Stomach (tissue), 9 donors: Measurements from ENCODE around the gene CCDC78. TPM values are rescaled to one million over a fixed set of nuclear protein-coding genes. Genes with fewer than 3 reads are reported as not detected.
A peak's percentile ranks its signal among the peaks of the same experiment; 100 is the strongest.

Experiments
- DNase-seq, 2 donors: peaks; one replicate each; pipeline versions ENCODE4 v3.0.0 to v3.0.0-alpha.2; 2013 to 2019
- H3K27ac ChIP-seq, 5 donors: fragments of 200-600 bp in 4 of 5; sonication (generic) in 4 of 5; one replicate each; pipeline ENCODE4 v1.5.1; 2013 to 2019; ENCODE audit warnings: mild to moderate bottlenecking in 1 of 5, moderate library complexity in 1 of 5
- H3K27me3 ChIP-seq, 3 donors: fragments of 200-600 bp; sonication (generic); one replicate each; pipeline ENCODE4 v1.5.1; 2017 to 2019; ENCODE audit warnings: mixed run types in 1 of 3
- H3K36me3 ChIP-seq, 4 donors: fragments of 200-600 bp; sonication (generic); 1 replicate in 3 of 4; 2 replicates in 1 of 4; pipeline ENCODE4 v1.5.1; 2016 to 2019
- H3K4me1 ChIP-seq, 4 donors: fragments of 200-600 bp; sonication (generic); one replicate each; pipeline ENCODE4 v1.5.1; 2016 to 2019
- H3K4me3 ChIP-seq, 4 donors: fragments of 200-600 bp; sonication (generic) in 3 of 4; one replicate each; pipeline ENCODE4 v1.5.1; 2016 to 2019; ENCODE audit warnings: mild to moderate bottlenecking in 1 of 4
- H3K9me3 ChIP-seq, 4 donors: fragments of 200-600 bp; sonication (generic); one replicate each; pipeline ENCODE4 v1.5.1; 2016 to 2019
- EP300 ChIP-seq: sonication (generic); formaldehyde crosslinking; IDR thresholded peaks from one replicate; pipeline ENCODE4 v1.6.1; 2017; ENCODE audit warnings: antibody characterized with exemption
- POLR2A ChIP-seq, 4 donors: fragments of 450-650 bp; IDR thresholded peaks; one replicate each; pipeline ENCODE4 v1.6.1; 2016; ENCODE audit warnings: antibody characterized with exemption in 4 of 4, control low read depth in 2 of 4, mild to moderate bottlenecking in 1 of 4, moderate library complexity in 1 of 4
- POLR2AphosphoS5 ChIP-seq, 3 donors: sonication (generic); formaldehyde crosslinking; IDR thresholded peaks; one replicate each; pipeline ENCODE4 v1.6.1; 2016; ENCODE audit warnings: antibody characterized with exemption in 3 of 3
- WGBS, 5 donors: extraction: QIAGEN DNeasy Blood & Tissue Kit in 3 of 5; methylation state at CpG; one replicate each; pipeline versions ENCODE4 v1.1.5 to v1.1.7; 2013 to 2018; 5-methylcytosine and 5-hydroxymethylcytosine counted together
- intact Hi-C: fragments of 100-400 bp; cut with DNase I; formaldehyde crosslinking; loops from one replicate; pipeline ENCODE4 v1.15.1; 2023; ENCODE audit warnings: low total_unique reads
- polyA plus RNA-seq, 3 donors: library from polyadenylated mRNA; stranded (reverse); fragments of 200-250 nt; gene quantifications; one replicate each; pipeline ENCODE4 v1.2.3, GENCODE V29; 2013
- total RNA-seq, 5 donors: library from RNA; depleted of rRNA; stranded (reverse); fragments of >200 nt; gene quantifications; one replicate each; pipeline versions ENCODE4 v1.1.0 to v1.2.3, GENCODE V29; 2014 to 2016
- TF ChIP-seq, protein P1 (sequence below), 7 experiments: fragments of 450-650 bp in 4 of 7; fragments of 200-600 bp in 3 of 7; sonication (generic) in 3 of 7; IDR thresholded peaks; one replicate each; pipeline ENCODE4 v1.5.1; 2016 to 2019; ENCODE audit warnings: antibody characterized with exemption in 7 of 7, control low read depth in 2 of 7, mild to moderate bottlenecking in 1 of 7
- donor health status: healthy with polysubstance abuse.
- donor health status: Bipolar disorder and iron deficiency.
- donor health status: healthy.

CCDC78 gene
- total and polyA plus RNA-seq, 8 donors: 1.3 to 14.3 (median 1.5) TPM; not detected in 4

DNA sequence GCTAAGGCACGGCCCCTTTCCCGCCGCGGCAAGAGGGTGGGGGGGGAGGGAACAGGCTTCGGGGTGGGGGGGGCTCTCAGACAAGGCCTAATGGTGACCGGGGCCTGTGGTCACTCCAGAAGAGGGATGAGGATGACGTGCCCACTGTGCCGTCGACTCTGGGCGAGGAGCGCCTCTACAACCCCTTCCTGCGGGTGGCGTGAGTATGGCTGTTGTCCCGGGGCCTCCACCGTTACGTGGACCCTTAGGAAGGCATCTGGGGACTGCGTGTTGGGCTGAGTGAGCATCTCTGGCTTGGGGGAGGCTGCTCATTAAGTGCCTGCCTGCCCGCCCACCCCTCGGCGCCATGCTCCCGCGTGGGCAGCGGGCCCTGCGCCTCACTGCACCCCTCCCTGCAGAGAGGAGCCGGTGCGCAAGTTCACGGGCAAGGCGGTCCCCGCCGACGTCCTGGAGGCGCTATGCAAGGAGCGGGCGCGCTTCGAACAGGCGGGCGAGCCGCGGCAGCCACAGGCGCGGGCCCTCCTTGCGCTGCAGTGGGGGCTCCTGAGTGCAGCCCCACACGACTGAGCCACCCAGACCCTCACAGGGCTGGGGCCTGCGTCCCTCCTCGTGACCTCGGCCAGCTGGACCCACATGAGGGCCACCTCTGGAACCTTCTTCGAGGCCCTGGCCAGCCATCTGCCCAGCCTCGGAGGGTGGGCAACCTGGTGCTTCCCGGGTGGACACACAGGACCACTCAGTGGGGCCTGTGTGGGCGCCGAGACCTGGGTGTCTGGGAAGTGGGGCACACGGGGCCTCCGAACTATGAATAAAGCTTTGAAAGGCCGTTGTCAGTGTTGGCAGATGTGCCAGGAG lies 2.9 kb upstream of the CCDC78 start:
- TF ChIP-seq EP300: no peak
- TF ChIP-seq POLR2AphosphoS5 (IDR thresholded peaks at IDR 0.05): no peak
- TF ChIP-seq, protein P1, sequence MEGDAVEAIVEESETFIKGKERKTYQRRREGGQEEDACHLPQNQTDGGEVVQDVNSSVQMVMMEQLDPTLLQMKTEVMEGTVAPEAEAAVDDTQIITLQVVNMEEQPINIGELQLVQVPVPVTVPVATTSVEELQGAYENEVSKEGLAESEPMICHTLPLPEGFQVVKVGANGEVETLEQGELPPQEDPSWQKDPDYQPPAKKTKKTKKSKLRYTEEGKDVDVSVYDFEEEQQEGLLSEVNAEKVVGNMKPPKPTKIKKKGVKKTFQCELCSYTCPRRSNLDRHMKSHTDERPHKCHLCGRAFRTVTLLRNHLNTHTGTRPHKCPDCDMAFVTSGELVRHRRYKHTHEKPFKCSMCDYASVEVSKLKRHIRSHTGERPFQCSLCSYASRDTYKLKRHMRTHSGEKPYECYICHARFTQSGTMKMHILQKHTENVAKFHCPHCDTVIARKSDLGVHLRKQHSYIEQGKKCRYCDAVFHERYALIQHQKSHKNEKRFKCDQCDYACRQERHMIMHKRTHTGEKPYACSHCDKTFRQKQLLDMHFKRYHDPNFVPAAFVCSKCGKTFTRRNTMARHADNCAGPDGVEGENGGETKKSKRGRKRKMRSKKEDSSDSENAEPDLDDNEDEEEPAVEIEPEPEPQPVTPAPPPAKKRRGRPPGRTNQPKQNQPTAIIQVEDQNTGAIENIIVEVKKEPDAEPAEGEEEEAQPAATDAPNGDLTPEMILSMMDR (IDR thresholded peaks at IDR 0.05): no peak
- no peak for TF ChIP-seq POLR2A (IDR thresholded peaks at IDR 0.05)
- H3K9me3 ChIP-seq: no peaks in the 10 kb centered on the region
- H3K27me3 ChIP-seq: peaks cover 0 to 52% (median 24%) of the 10 kb centered on the region in 3 donors
- peaks cover 31 to 38% (median 32%) of the 10 kb centered on the region in 4 donors for H3K4me1 ChIP-seq
- WGBS, 5 donors: 43 to 65% (median 59%) methylated on average over 17 to 55 of the region's 55 CpGs
- H3K36me3 ChIP-seq: peaks cover 15 to 46% (median 38%) of the 10 kb centered on the region in 4 donors
- no peak for DNase-seq
- H3K4me3 ChIP-seq: peak overlapping the region in 3 of 4 donors; percentile 51 to 69 (median 57)
- intact Hi-C loops: no loop called here
- peak overlapping the region in 2 of 5 donors; percentile 16 to 62 for H3K27ac ChIP-seq

DNA sequence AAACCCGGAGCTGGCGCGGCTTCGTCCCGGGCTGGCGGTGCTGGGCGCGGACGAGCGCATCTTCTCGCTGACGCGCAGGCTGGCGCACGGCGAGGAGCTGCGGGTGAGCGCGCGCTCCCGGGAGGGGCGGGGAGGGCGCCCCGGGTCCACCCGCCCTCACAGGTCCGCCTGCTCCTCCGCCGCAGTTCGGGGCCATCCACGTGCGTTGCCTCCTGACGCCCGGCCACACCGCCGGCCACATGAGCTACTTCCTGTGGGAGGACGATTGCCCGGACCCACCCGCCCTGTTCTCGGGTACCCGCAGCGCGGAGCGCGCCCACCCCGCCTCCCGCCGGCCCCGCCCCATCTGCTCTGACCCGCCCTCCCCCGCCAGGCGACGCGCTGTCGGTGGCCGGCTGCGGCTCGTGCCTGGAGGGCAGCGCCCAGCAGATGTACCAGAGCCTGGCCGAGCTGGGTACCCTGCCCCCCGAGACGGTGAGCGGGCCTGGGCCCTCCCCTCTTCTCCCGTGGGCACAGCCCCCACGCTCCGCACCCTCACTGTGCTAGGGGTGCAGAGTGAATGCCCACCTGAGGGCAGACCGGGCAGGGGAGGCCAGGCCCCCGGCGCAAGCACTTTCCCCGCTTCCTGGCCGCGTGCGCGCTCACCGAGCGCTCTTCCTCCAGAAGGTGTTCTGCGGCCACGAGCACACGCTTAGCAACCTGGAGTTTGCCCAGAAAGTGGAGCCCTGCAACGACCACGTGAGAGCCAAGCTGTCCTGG lies 2.1 kb upstream of the CCDC78 start:
- Histone ChIP-seq H3K27me3 (peaks cover 0 to 52% (median 24%) of the 10 kb centered on the region in 3 donors), H3K4me3 (peak overlapping the region; percentile 48 to 69 (median 54)), H3K9me3 (no peaks in the 10 kb centered on the region), H3K36me3 (peaks cover 7 to 38% (median 30%) of the 10 kb centered on the region in 4 donors), H3K27ac (peak overlapping the region; percentile 11 to 62 (median 55)), H3K4me1 (peaks cover 31 to 38% (median 32%) of the 10 kb centered on the region in 4 donors)
- DNase-seq: peak; percentile 69 to 88
- WGBS, 5 donors: 0 to 2% (median 1%) methylated on average over 10 to 79 of the region's 80 CpGs
- intact Hi-C loops: no loop called here
- TF ChIP-seq, protein P1 (IDR thresholded peaks at IDR 0.05): no peak
- TF ChIP-seq POLR2AphosphoS5 (IDR thresholded peaks at IDR 0.05) (peak in 1 of 3 donors; percentile 3), EP300 (no peak), POLR2A (IDR thresholded peaks at IDR 0.05) (no peak)

DNA sequence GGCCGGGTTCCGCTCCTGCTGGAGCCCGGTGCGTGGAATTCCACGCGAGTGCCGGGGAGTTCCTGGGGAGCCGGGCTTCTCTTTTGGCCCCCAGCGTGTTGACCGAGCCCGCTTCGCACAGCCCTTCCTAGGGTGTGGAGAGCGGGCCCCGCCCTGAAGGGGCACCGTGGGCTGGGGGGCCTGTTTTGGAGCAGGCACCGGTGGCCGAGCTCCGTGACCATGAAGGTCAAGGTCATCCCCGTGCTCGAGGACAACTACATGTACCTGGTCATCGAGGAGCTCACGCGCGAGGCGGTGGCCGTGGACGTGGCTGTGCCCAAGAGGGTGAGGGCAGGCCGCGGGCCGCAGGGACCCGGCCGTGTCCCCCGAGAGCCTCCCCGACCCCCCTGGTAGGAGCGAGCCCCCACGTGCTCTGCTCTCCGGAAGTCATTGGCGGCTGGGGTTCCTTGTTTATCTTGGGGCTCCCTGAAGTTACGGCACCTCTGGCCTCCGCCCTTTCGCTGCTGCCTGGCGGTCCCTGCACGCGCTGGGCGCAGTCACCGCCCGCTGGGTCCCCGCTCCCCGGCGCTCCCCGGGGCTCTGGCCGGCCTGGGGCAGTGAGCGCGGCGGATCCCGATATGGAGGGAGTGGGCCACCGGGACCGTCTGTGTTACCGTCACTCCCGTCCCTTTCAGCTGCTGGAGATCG lies 1.2 kb upstream of the CCDC78 start:
- H3K27ac ChIP-seq: peak overlapping the region in 4 of 5 donors; percentile 16 to 62 (median 58)

More for the DNA sequence above, 1.2 kb upstream of the CCDC78 start:
- no peaks in the 10 kb centered on the region for H3K9me3 ChIP-seq
- peaks cover 31 to 39% (median 33%) of the 10 kb centered on the region in 4 donors for H3K4me1 ChIP-seq
- H3K4me3 ChIP-seq: peak overlapping the region; percentile 48 to 69 (median 54)
- H3K36me3 ChIP-seq: peaks cover 0 to 36% (median 22%) of the 10 kb centered on the region in 4 donors
- intact Hi-C loops: no loop called here
- TF ChIP-seq POLR2A (IDR thresholded peaks at IDR 0.05) (no peak), EP300 (no peak), POLR2AphosphoS5 (IDR thresholded peaks at IDR 0.05) (no peak)
- TF ChIP-seq, protein P1 (IDR thresholded peaks at IDR 0.05): no peak
- 0 to 2% (median 1%) methylated on average over 32 to 61 of the region's 61 CpGs for WGBS, 5 donors
- peak in 1 of 2 donors; percentile 60 for DNase-seq
- peaks cover 0 to 52% (median 24%) of the 10 kb centered on the region in 3 donors for H3K27me3 ChIP-seq
